ENCODE measurements around the gene RIF1.

Gene RIF1

GRCh38 chr2:151409601-151410484 is at the start of gene RIF1:
TSS of gene RIF1 (plus strand) at chr2:151409902. CDS start at chr2:151410424, 522 bp downstream.
- H3K27ac Mint-ChIP-seq: peak within 1 kb of the TSS; percentile 98
- H3K4me3 Mint-ChIP-seq: peak within 1 kb of the TSS; percentile 99
- no peaks in the 10 kb centered on the region for H3K9me3 Mint-ChIP-seq
- peak; percentile 96 for ATAC-seq
- H3K36me3 Mint-ChIP-seq: peaks cover 52% of the 10 kb centered on the region
- DNase-seq (ENCODE audit: low spot score in 2 of 2): peak; percentile 67 to 88
- peaks cover 13% of the 10 kb centered on the region for H3K4me1 Mint-ChIP-seq

- H3K9me3 Mint-ChIP-seq: no peaks in the 10 kb centered on the region
- H3K36me3 Mint-ChIP-seq: no peaks in the 10 kb centered on the region
- DNase-seq (ENCODE audit: low spot score in 2 of 2) (no peak), ATAC-seq (no peak)
- H3K4me3 Mint-ChIP-seq: no peak overlapping the region
- H3K4me1 Mint-ChIP-seq: no peaks in the 10 kb centered on the region
- no peak overlapping the region for H3K27ac Mint-ChIP-seq
These were observed 47.9 kb upstream of the RIF1 start for GRCh38 chr2:151361674-151362370.

GRCh38 chr2:151363709-151364108 is 46.0 kb upstream of the RIF1 start:
- no peak overlapping the region for H3K27ac Mint-ChIP-seq
- no peaks in the 10 kb centered on the region for H3K9me3 Mint-ChIP-seq
- DNase-seq (ENCODE audit: low spot score in 2 of 2) (no peak), ATAC-seq (no peak)
- no peaks in the 10 kb centered on the region for H3K36me3 Mint-ChIP-seq
- H3K4me1 Mint-ChIP-seq: no peaks in the 10 kb centered on the region
- no peak overlapping the region for H3K4me3 Mint-ChIP-seq

- no peak for DNase-seq (ENCODE audit: low spot score in 2 of 2)
- no peaks in the 10 kb centered on the region for H3K9me3 Mint-ChIP-seq
- H3K27ac Mint-ChIP-seq: no peak overlapping the region
- no peaks in the 10 kb centered on the region for H3K4me1 Mint-ChIP-seq
- H3K4me3 Mint-ChIP-seq: no peak overlapping the region
- H3K36me3 Mint-ChIP-seq: no peaks in the 10 kb centered on the region
- ATAC-seq: no peak
These were observed 42.1 kb upstream of the RIF1 start for GRCh38 chr2:151367571-151367970.

GRCh38 chr2:151374436-151374835 is 35.3 kb upstream of the RIF1 start:
- Mint-ChIP-seq H3K27ac (no peak overlapping the region), H3K4me1 (peaks cover 6% of the 10 kb centered on the region), H3K36me3 (no peaks in the 10 kb centered on the region), H3K9me3 (no peaks in the 10 kb centered on the region), H3K4me3 (no peak overlapping the region)
- DNase-seq (ENCODE audit: low spot score in 2 of 2) (no peak), ATAC-seq (peak; percentile 99)

GRCh38 chr2:151379169-151379568 is 30.5 kb upstream of the RIF1 start:
- Mint-ChIP-seq H3K4me1 (peaks cover 4% of the 10 kb centered on the region), H3K9me3 (no peaks in the 10 kb centered on the region), H3K27ac (no peak overlapping the region), H3K4me3 (no peak overlapping the region), H3K36me3 (no peaks in the 10 kb centered on the region)
- DNase-seq (ENCODE audit: low spot score in 2 of 2) (no peak), ATAC-seq (no peak)

- H3K9me3 Mint-ChIP-seq: no peaks in the 10 kb centered on the region
- H3K4me1 Mint-ChIP-seq: no peaks in the 10 kb centered on the region
- no peaks in the 10 kb centered on the region for H3K36me3 Mint-ChIP-seq
- ATAC-seq: no peak
- DNase-seq (ENCODE audit: low spot score in 2 of 2): no peak
- no peak overlapping the region for H3K27ac Mint-ChIP-seq
- no peak overlapping the region for H3K4me3 Mint-ChIP-seq
These were observed 29.0 kb upstream of the RIF1 start for GRCh38 chr2:151380580-151381235.

GRCh38 chr2:151381266-151381665 is 28.4 kb upstream of the RIF1 start:
- Mint-ChIP-seq H3K4me3 (no peak overlapping the region), H3K36me3 (no peaks in the 10 kb centered on the region), H3K9me3 (no peaks in the 10 kb centered on the region), H3K4me1 (no peaks in the 10 kb centered on the region), H3K27ac (no peak overlapping the region)
- no peak for ATAC-seq
- DNase-seq (ENCODE audit: low spot score in 2 of 2): no peak

GRCh38 chr2:151388011-151388410 is 21.7 kb upstream of the RIF1 start:
- no peaks in the 10 kb centered on the region for H3K36me3 Mint-ChIP-seq
- no peaks in the 10 kb centered on the region for H3K4me1 Mint-ChIP-seq
- H3K4me3 Mint-ChIP-seq: no peak overlapping the region
- H3K9me3 Mint-ChIP-seq: no peaks in the 10 kb centered on the region
- no peak for ATAC-seq
- DNase-seq (ENCODE audit: low spot score in 2 of 2): no peak
- no peak overlapping the region for H3K27ac Mint-ChIP-seq

GRCh38 chr2:151391436-151391835 is 18.3 kb upstream of the RIF1 start:
- Mint-ChIP-seq H3K4me3 (no peak overlapping the region), H3K36me3 (no peaks in the 10 kb centered on the region), H3K4me1 (no peaks in the 10 kb centered on the region), H3K9me3 (no peaks in the 10 kb centered on the region), H3K27ac (no peak overlapping the region)
- no peak for ATAC-seq
- no peak for DNase-seq (ENCODE audit: low spot score in 2 of 2)

- Mint-ChIP-seq H3K27ac (no peak overlapping the region), H3K4me3 (no peak overlapping the region), H3K36me3 (no peaks in the 10 kb centered on the region), H3K9me3 (no peaks in the 10 kb centered on the region), H3K4me1 (no peaks in the 10 kb centered on the region)
- DNase-seq (ENCODE audit: low spot score in 2 of 2): no peak
- ATAC-seq: no peak
These were observed 15.2 kb upstream of the RIF1 start for GRCh38 chr2:151394509-151394908.

- peak; percentile 32 for ATAC-seq
- DNase-seq (ENCODE audit: low spot score in 2 of 2): no peak
- no peaks in the 10 kb centered on the region for H3K4me1 Mint-ChIP-seq
- no peaks in the 10 kb centered on the region for H3K9me3 Mint-ChIP-seq
- no peak overlapping the region for H3K27ac Mint-ChIP-seq
- no peaks in the 10 kb centered on the region for H3K36me3 Mint-ChIP-seq
- H3K4me3 Mint-ChIP-seq: no peak overlapping the region
These were observed 14.0 kb upstream of the RIF1 start for GRCh38 chr2:151395509-151396374.

- H3K36me3 Mint-ChIP-seq: no peaks in the 10 kb centered on the region
- DNase-seq (ENCODE audit: low spot score in 2 of 2) (no peak), ATAC-seq (no peak)
- H3K27ac Mint-ChIP-seq: no peak overlapping the region
- H3K4me3 Mint-ChIP-seq: no peak overlapping the region
- no peaks in the 10 kb centered on the region for H3K9me3 Mint-ChIP-seq
- H3K4me1 Mint-ChIP-seq: no peaks in the 10 kb centered on the region
These were observed 9.7 kb upstream of the RIF1 start for GRCh38 chr2:151399981-151400380.

- no peak for ATAC-seq
- H3K27ac Mint-ChIP-seq: no peak overlapping the region
- no peaks in the 10 kb centered on the region for H3K36me3 Mint-ChIP-seq
These were observed 8.6 kb upstream of the RIF1 start for GRCh38 chr2:151401149-151401548.

GRCh38 chr2:151403914-151404313 is 5.8 kb upstream of the RIF1 start:
- Mint-ChIP-seq H3K9me3 (no peaks in the 10 kb centered on the region), H3K36me3 (no peaks in the 10 kb centered on the region), H3K4me3 (no peak overlapping the region), H3K27ac (no peak overlapping the region), H3K4me1 (no peaks in the 10 kb centered on the region)
- ATAC-seq (no peak), DNase-seq (ENCODE audit: low spot score in 2 of 2) (no peak)

More at GRCh38 chr2:151401149-151401548, 8.6 kb upstream of the RIF1 start:
- Mint-ChIP-seq H3K4me1 (no peaks in the 10 kb centered on the region), H3K4me3 (no peak overlapping the region), H3K9me3 (no peaks in the 10 kb centered on the region)
- no peak for DNase-seq (ENCODE audit: low spot score in 2 of 2)
